ENCODE results near the gene ENPEP.
A peak's percentile ranks its signal among the peaks of the same experiment; 100 is the strongest.
"Not testable (repeated sequence)": the region's sequence is repeated elsewhere in the genome, so short reads cannot be mapped to it uniquely, and the experiment has no call there.

ENPEP gene

DNA sequence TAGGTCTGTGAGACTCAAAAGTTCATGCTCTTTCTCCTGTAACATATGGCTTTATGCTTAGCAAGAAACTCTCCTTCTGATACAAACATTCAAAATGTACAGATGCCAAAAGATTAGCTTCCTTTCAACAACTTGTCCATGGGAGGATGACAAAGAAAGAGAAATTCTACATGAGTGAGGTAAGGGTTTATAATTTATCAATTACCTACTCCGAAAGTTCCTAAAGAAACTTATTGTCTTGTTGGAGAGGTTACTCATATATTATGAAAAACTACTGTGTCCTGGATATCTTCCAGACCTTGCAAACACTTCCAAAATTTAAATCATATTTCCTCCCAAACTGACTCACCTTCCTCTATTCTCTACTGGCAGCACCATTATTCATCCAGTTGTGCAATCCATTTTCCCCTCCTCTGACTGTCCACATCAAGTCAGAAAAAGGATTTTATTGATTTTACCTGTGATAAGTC is 65.1 kb downstream of the ENPEP start:
- TF ChIP-seq JUND (IDR thresholded peaks at IDR 0.05; ENCODE audit: low read depth), result no peak
- in situ Hi-C loops (cut with HindIII; ENCODE audit: low pct_unique_long_range_greater_than_20kb, low sequenced_read_pairs), result no loop called here
- DNase-seq (ENCODE audit: low read depth in 1 of 2, low spot score in 1 of 2), result no peak

DNA sequence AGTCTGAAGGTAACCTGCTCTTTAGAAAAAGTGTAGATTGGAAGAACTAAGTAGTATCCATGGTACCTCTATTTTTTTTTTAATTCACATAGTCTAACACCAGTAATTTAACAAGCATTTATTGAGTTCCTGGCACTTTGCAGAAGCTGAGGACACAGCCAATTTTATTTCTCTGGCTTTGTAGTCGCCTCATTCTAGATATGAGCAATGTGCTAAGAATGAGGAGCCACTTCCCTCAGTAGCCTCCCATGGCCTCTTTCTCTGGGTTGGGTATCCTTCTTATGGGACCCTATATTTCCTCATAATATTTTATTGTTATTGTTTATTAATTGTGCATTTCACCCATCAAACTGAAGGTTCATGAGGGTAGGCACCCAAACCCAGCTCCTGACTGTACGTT is 67.6 kb downstream of the ENPEP start:
- in situ Hi-C loops (cut with HindIII; ENCODE audit: low pct_unique_long_range_greater_than_20kb, low sequenced_read_pairs), result no loop called here
- TF ChIP-seq JUND (IDR thresholded peaks at IDR 0.05; ENCODE audit: low read depth), result no peak
- DNase-seq (ENCODE audit: low read depth in 1 of 2, low spot score in 1 of 2), result no peak

DNA sequence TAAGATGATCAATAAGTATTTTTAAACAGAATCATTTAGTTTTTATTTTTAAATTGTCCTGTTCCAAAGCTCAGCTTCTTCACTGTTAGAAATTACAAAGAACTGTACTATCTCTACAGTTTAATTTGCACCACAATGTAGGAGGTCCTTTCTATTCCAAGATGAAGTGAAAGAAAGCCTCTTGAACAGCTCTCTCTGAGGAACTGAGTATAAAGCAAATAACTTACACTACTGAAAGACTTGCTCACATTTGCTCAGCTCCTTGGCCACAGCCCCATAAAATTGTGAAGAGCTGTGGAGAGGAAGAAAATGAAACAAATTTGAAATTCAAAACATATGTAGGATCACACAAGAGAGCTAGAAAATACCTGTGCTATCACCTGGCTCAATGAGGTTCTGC is 68.6 kb downstream of the ENPEP start:
- in situ Hi-C loops (cut with HindIII; ENCODE audit: low pct_unique_long_range_greater_than_20kb, low sequenced_read_pairs), result no loop called here
- DNase-seq (ENCODE audit: low read depth in 1 of 2, low spot score in 1 of 2), result no peak
- no peak for TF ChIP-seq JUND (IDR thresholded peaks at IDR 0.05; ENCODE audit: low read depth)

DNA sequence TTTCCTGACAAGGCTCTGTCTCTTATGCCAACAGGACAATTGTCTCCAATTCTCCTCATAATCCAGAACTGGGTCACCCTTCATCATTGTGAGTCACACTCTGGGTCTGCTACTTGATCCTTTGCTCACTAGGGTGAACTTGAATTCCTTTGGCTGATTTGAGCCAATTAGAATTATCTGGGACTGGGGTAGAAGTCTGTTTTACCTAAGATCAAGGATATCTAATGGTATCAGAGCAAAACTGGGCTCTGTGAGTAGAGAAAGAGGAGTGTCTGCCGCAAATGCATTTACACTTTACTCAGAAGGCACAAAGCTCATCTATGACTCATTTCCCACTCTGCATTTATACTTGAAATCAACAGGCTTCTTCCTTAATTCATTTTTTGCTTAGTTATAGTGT is 74.3 kb downstream of the ENPEP start:
- in situ Hi-C loops (cut with HindIII; ENCODE audit: low pct_unique_long_range_greater_than_20kb, low sequenced_read_pairs), result no loop called here
- DNase-seq (ENCODE audit: low read depth in 1 of 2, low spot score in 1 of 2), result no peak
- no peak for TF ChIP-seq JUND (IDR thresholded peaks at IDR 0.05; ENCODE audit: low read depth)

DNA sequence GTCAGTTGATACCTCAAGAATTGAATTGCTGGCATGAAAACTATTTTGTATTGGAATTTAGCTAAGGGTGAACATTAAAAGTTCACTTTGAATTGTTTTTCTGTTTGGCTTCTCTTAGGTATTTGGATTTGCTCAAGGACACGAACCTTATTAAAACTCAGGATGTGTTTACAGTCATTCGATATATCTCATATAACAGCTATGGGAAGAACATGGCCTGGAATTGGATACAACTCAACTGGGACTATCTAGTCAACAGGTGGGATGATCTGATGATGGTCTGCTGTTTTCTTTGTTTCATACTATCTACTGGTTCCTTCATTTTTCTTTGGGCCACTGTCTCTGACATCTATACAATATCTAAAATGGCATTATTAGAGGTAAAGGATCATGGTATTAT is 77.2 kb downstream of the ENPEP start:
- in situ Hi-C loops (cut with HindIII; ENCODE audit: low pct_unique_long_range_greater_than_20kb, low sequenced_read_pairs), result no loop called here

DNA sequence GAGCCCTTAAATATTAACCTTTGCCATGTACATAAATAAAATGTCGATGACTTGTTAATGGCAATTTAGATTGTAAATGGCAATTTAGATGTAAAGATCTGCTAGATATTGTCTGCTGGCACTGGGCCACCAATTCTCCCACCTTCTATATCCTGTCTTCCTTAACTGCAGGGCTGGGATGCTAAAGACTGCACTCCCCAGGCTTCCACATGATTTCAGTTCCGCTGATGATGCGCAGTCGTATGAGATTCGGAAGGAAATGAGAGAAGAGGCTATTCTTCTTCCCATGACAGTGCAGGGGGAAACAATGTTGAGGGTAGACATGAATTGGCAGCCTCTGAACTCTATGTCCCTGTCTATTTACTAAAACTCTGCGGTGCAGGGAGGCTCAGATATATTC is 91.3 kb downstream of the ENPEP start:
- TF ChIP-seq JUND (IDR thresholded peaks at IDR 0.05; ENCODE audit: low read depth), result no peak
- in situ Hi-C loops (cut with HindIII; ENCODE audit: low pct_unique_long_range_greater_than_20kb, low sequenced_read_pairs), result no loop called here
- no peak for DNase-seq (ENCODE audit: low read depth in 1 of 2, low spot score in 1 of 2)

More for the DNA sequence above, 77.2 kb downstream of the ENPEP start:
- TF ChIP-seq JUND (IDR thresholded peaks at IDR 0.05; ENCODE audit: low read depth), result no peak
- DNase-seq (ENCODE audit: low read depth in 1 of 2, low spot score in 1 of 2), result no peak

DNA sequence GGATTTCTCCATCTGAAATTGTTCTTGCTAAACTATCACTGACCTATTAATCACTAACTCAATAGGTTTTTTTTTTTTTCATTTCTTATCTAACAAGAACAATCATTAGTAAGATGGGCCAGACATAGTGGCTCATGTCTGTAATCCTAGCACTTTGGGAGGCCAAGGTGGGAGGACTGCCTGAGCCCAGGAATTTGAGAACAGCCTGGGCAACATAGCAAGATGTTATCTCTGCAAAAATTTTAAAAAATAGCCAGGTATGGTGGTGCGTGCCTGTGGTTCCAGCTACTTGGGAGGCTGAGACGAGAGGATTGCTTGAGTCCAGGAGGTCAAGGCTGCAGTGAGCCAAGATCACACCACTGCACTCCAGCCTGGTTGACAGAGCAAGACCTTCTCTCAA is 100.7 kb downstream of the ENPEP start:
- in situ Hi-C loops (cut with HindIII; ENCODE audit: low pct_unique_long_range_greater_than_20kb, low sequenced_read_pairs); DNase-seq (ENCODE audit: low read depth in 1 of 2, low spot score in 1 of 2): not testable (repeated sequence)

DNA sequence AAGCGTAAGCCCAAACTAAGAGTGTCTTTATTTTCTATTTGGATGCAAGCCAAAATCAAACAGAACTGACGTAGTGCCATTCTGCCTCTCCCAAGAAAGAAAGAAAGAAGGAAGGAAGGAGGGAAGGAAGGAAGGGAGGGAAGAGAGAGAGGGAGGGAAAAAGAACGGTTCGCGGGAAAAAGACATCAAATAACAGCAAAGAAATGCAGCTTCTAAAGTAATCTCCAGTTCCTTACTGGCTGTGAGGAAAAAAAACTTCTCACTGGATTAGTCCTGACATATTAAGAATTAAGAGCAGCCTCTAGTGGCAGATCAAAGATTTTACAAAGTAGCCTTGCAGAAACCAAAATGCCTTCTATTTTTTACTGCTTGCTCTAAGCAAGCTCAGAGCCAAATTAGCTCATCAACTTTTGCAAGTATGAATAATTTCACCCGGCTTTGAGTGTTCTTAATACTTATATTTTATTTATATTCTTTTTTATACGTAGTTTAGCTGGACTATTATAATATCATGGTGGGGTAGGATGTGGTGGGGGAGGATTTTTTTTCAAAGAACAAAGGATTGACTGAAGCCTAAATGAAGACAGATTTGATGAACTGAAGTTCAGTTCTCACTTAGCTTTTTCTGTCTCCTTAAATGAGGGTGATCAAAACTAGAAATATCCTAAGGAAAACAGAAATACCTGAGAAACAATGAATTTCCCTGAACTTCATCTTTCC is 110.3 kb downstream of the ENPEP start:
- in situ Hi-C loops (cut with HindIII; ENCODE audit: low pct_unique_long_range_greater_than_20kb, low sequenced_read_pairs), result no loop called here
- peak; percentile 60 to 73 for DNase-seq (ENCODE audit: low read depth in 1 of 2, low spot score in 1 of 2)
- no peak for TF ChIP-seq JUND (IDR thresholded peaks at IDR 0.05; ENCODE audit: low read depth)

DNA sequence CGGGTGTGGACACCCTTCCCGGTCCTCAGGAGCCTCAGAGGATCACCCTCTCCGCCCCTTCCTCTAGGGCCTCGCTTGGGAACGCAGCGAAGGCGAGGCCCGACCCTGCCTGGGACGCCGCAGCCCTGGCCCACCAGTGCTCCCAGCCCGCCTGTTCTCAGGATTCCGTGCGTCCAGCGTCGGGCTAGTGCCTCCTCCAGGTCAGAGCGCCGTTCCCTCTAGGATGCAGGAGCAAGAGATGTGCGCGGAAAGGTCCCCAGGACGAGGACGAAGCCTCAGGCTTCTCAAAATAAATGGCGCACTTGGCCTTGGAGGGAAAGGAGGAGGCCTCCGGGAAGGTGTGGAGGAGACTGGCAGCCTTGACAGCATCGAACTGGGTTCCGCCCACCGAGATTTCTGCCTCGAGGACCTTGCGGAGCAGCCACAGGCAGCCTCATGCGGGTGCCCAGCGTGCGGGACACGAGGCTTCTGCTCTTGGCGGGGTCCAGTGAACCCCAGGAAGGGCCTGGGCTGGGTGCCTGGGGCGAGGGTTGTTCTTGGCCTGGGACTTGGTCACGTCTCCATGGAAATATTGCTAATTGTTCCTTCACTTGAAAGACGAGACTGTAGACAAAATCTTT is 111.8 kb downstream of the ENPEP start:
- in situ Hi-C loops (cut with HindIII; ENCODE audit: low pct_unique_long_range_greater_than_20kb, low sequenced_read_pairs), result no loop called here
- TF ChIP-seq JUND (IDR thresholded peaks at IDR 0.05; ENCODE audit: low read depth), result no peak
- no peak for DNase-seq (ENCODE audit: low read depth in 1 of 2, low spot score in 1 of 2)

DNA sequence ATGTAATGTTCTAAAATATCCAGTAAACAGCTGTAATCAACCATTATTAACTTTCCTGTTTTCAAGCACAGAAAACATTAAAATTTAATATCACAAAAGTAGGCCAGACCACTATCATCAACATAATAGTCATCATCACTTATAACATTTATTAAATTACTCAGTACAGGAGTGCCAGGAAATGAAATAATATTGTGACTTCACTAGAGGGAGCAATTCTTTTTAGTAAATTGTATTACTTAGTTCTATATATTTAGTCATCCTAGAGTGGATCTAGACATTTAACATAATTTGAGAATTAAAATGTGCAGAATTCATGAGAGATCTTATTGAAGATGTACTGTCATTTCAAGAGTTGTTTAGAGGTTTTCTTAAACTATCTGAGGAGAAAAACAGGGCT is 113.3 kb downstream of the ENPEP start:
- DNase-seq (ENCODE audit: low read depth in 1 of 2, low spot score in 1 of 2), result peak; percentile 5 to 15
- in situ Hi-C loops (cut with HindIII; ENCODE audit: low pct_unique_long_range_greater_than_20kb, low sequenced_read_pairs), result no loop called here
- no peak for TF ChIP-seq JUND (IDR thresholded peaks at IDR 0.05; ENCODE audit: low read depth)

DNA sequence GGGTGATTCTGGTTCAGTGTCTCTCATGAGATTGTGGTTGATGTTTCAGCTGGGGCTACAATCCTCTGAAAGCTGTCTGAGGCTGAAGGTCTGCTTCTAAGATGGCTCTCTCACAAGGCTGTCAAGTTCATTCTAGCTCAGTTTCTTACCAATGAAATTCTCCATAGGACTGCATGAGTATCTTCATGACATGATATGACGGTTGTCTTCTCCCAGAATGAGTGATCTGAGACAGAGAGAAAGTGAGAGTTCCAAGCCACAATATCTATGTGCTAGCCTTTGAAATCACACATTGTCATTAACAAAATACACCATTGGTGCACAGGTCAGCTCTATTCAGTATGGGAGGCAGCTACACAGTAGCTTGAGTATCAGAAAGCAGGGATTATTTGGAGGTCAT is 119.6 kb downstream of the ENPEP start:
- no peak for DNase-seq (ENCODE audit: low read depth in 1 of 2, low spot score in 1 of 2)
- TF ChIP-seq JUND (IDR thresholded peaks at IDR 0.05; ENCODE audit: low read depth), result no peak
- in situ Hi-C loops (cut with HindIII; ENCODE audit: low pct_unique_long_range_greater_than_20kb, low sequenced_read_pairs), result no loop called here

DNA sequence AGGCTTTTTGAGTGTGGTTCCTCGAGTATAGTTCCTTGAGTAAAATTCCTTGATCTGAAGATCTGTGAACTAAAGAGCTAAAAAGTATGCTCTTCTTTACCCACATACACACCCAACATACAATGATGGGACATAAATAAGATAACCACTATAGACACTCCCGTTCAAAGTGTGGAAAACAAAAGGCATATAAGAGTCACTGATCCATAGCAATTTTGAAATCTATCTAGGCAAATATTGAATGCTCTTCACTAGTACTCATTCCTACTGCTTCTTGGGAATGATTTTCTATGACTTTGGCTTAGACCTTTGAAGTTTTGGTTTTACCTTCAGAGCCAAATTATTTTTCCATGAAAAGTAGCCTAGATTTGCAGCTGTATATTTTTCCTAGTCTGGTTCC is 120.5 kb downstream of the ENPEP start:
- no peak for TF ChIP-seq JUND (IDR thresholded peaks at IDR 0.05; ENCODE audit: low read depth)
- in situ Hi-C loops (cut with HindIII; ENCODE audit: low pct_unique_long_range_greater_than_20kb, low sequenced_read_pairs), result no loop called here
- DNase-seq (ENCODE audit: low read depth in 1 of 2, low spot score in 1 of 2), result no peak

DNA sequence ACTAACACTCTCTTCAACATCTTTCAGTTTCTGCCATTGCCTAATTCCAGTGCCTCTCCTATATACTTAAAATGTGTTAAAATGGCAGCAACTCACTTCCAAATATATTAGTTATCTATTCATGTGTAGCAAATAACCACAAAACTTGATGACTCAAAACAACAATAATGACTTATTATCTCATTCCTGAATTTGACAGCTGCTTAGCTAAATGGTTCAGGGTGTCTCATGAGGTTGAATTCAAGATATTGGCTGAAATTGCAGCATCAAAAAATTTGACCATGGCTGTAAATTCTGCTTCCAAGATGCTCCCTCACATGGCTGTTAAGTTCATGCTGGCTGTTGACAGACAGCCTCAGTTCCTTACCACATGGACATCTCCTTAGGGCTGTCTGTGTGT is 121.6 kb downstream of the ENPEP start:
- no peak for DNase-seq (ENCODE audit: low read depth in 1 of 2, low spot score in 1 of 2)
- no peak for TF ChIP-seq JUND (IDR thresholded peaks at IDR 0.05; ENCODE audit: low read depth)
- in situ Hi-C loops (cut with HindIII; ENCODE audit: low pct_unique_long_range_greater_than_20kb, low sequenced_read_pairs), result no loop called here

DNA sequence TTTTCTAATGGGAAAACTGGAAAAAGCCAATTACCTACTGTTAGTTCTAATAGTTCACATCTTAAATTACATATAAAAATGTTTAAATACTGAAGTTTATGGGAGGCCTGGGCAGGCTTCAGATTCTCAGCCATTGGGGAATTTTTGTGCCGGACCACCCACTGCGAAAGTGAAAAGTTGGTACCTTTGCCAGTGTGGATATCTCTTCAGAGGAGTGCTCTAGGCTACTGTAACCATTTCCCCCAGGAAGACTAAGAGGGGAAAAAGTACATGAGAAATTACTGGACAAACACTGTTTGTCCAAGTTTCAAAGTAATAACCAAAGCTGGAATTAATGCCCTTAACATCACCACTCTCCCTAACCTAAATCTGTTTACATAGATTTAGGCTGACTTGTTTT is 126.1 kb downstream of the ENPEP start:
- no peak for TF ChIP-seq JUND (IDR thresholded peaks at IDR 0.05; ENCODE audit: low read depth)
- in situ Hi-C loops (cut with HindIII; ENCODE audit: low pct_unique_long_range_greater_than_20kb, low sequenced_read_pairs), result no loop called here
- DNase-seq (ENCODE audit: low read depth in 1 of 2, low spot score in 1 of 2), result no peak

All from T47D (cell line).